ENCODE measurements around the gene ERMARD. TPM values are rescaled to one million over a fixed set of nuclear protein-coding genes. Genes with fewer than 3 reads are reported as not detected.

ERMARD gene
- total RNA-seq, 1 experiment from 2014 or later = 19.6 TPM

DNA sequence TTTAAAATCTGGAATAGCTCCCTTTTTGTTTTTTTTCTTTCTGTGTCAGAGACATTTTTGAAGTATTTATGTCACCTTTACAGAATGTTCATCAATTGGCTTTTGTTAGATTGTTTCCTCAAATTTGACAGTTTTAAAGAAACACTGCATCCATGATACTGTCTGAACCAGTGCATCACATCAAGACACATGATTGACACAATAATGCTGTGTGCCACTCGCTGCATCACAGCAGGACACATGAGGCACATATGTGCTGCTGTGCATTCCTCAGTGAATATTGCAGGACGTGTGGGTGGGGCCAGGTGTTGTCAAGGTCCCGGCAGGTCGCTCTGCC lies 37.4 kb downstream of the ERMARD start:
- H3K27me3 ChIP-seq (replicated peaks; ENCODE audit: insufficient read depth, low read depth, low read length, poor library complexity) = no peaks in the 10 kb centered on the region
- H3K4me1 ChIP-seq (ENCODE audit: insufficient read depth, low read length, poor library complexity, severe bottlenecking) = peaks cover 15% of the 10 kb centered on the region
- no peaks in the 10 kb centered on the region for H3K9me3 ChIP-seq (ENCODE audit: low read depth, low read length, poor library complexity, severe bottlenecking)
- intact Hi-C loops (cut with micrococcal nuclease; ENCODE audit: unreplicated experiment) = no loop called here
- CTCF ChIA-PET = no interaction called here
- H3K36me3 ChIP-seq (ENCODE audit: insufficient read depth, low read length, poor library complexity, severe bottlenecking) = no peaks in the 10 kb centered on the region
- POLR2A ChIA-PET (ENCODE audit: low non-redundant PET) = no interaction called here
- DNase-seq (ENCODE audit: low spot score) = no peak
- no peak overlapping the region for H3K4me3 ChIP-seq (ENCODE audit: low read depth, low read length, poor library complexity, severe bottlenecking)
- no TSS peak for BruUV-seq (replicated peaks)
- no peak overlapping the region for H3K27ac ChIP-seq (ENCODE audit: low read depth, low read length, poor library complexity, severe bottlenecking)
- TF ChIP-seq CTCF (conservative IDR thresholded peaks at IDR 0.05; ENCODE audit: low read depth, low read length) (no peak), EZH2 (IDR thresholded peaks at IDR 0.05; ENCODE audit: borderline replicate concordance, low read depth, low read length, poor library complexity, severe bottlenecking) (no peak)

- DNase-seq (ENCODE audit: low spot score) = no peak
- CTCF ChIA-PET = interaction anchor here (0.7 to 1.2 kb wide), 3 partner anchors 16 to 741 kb away, joined by 3 read pairs; no protein-coding TSS in a partner anchor
- POLR2A ChIA-PET (ENCODE audit: low non-redundant PET) = no interaction called here
- Histone ChIP-seq H3K27ac (ENCODE audit: low read depth, low read length, poor library complexity, severe bottlenecking) (no peak overlapping the region), H3K4me1 (ENCODE audit: insufficient read depth, low read length, poor library complexity, severe bottlenecking) (peaks cover 15% of the 10 kb centered on the region), H3K36me3 (ENCODE audit: insufficient read depth, low read length, poor library complexity, severe bottlenecking) (no peaks in the 10 kb centered on the region), H3K27me3 (replicated peaks; ENCODE audit: insufficient read depth, low read depth, low read length, poor library complexity) (no peaks in the 10 kb centered on the region), H3K4me3 (ENCODE audit: low read depth, low read length, poor library complexity, severe bottlenecking) (peak overlapping the region; percentile 44), H3K9me3 (ENCODE audit: low read depth, low read length, poor library complexity, severe bottlenecking) (no peaks in the 10 kb centered on the region)
- TF ChIP-seq CTCF (conservative IDR thresholded peaks at IDR 0.05; ENCODE audit: low read depth, low read length) (no peak), EZH2 (IDR thresholded peaks at IDR 0.05; ENCODE audit: borderline replicate concordance, low read depth, low read length, poor library complexity, severe bottlenecking) (no peak)
- intact Hi-C loops (cut with micrococcal nuclease; ENCODE audit: unreplicated experiment) = no loop called here
- no TSS peak for BruUV-seq (replicated peaks)
These were observed 37.9 kb downstream of the ERMARD start for GRCh38 chr6:169789146-169789943.

DNA sequence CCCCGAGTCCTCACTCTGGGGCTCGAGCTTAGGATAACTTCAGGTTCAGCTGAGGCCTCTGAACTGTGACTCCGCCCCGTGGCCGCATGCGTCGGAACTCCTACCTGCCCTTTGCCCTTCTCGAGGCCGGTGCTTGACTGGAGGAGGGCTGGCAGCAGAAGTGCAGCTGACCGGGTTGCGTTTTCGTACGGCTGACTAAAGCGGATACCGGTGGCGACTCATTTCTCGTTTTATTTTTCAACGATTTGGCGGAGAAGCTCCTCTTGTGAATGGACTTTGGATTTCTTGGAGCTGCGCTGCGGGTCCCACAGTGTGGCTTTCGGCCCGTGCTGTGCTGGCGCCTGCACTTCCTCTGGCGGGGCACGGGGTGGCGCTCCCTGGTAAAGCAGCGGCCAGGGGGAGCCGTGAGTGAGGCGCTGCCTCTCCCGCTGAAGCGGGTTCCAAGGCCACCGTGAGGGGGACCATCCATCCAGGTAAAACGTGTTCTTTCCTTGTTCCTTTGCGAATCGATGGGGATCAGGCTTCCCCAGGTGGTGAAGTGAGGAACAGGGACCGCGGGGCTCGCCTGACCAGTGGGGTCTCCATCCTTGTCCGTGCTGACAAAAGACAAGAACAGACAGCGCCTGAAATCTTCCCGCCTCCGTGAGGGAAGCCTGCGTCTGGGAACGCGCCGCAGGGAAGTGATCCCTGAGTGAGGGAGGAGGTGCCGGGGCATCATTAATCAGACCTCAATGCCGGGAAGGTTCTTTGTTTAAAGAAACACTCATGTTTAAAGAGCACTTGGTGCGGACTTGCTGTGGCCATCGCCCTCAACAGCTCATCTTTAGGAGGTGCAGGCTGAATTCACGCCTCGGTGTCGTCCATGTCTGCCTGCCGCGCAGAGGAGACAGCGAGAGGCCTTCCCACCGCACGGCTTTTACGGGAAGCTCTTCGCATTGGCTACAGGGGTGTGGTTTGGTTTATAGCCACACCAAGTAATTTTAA lies 38.8 kb downstream of the ERMARD start:
- DNase-seq (ENCODE audit: low spot score) = peak; percentile 81
- ChIA-PET POLR2A (ENCODE audit: low non-redundant PET) (no interaction called here), CTCF (interaction anchor here (0.5 to 1.6 kb wide), 6 partner anchors 13 to 740 kb away, joined by 3 to 9 read pairs (median 4); no protein-coding TSS in a partner anchor)
- H3K9me3 ChIP-seq (ENCODE audit: low read depth, low read length, poor library complexity, severe bottlenecking) = no peaks in the 10 kb centered on the region
- no peak overlapping the region for H3K27ac ChIP-seq (ENCODE audit: low read depth, low read length, poor library complexity, severe bottlenecking)
- no peak for TF ChIP-seq EZH2 (IDR thresholded peaks at IDR 0.05; ENCODE audit: borderline replicate concordance, low read depth, low read length, poor library complexity, severe bottlenecking)
- TF ChIP-seq CTCF (conservative IDR thresholded peaks at IDR 0.05; ENCODE audit: low read depth, low read length) = peak; percentile 99
- H3K4me1 ChIP-seq (ENCODE audit: insufficient read depth, low read length, poor library complexity, severe bottlenecking) = peaks cover 15% of the 10 kb centered on the region
- intact Hi-C loops (cut with micrococcal nuclease; ENCODE audit: unreplicated experiment) = loop anchor here (1.0 to 5.0 kb wide), 3 partner anchors 503 to 742 kb away; no protein-coding TSS in a partner anchor
- BruUV-seq (replicated peaks) = no TSS peak
- H3K27me3 ChIP-seq (replicated peaks; ENCODE audit: insufficient read depth, low read depth, low read length, poor library complexity) = no peaks in the 10 kb centered on the region
- H3K36me3 ChIP-seq (ENCODE audit: insufficient read depth, low read length, poor library complexity, severe bottlenecking) = no peaks in the 10 kb centered on the region
- H3K4me3 ChIP-seq (ENCODE audit: low read depth, low read length, poor library complexity, severe bottlenecking) = peak overlapping the region; percentile 44
